Measurements from ENCODE around the gene UGT1A8.

- TF ChIP-seq, protein P1, sequence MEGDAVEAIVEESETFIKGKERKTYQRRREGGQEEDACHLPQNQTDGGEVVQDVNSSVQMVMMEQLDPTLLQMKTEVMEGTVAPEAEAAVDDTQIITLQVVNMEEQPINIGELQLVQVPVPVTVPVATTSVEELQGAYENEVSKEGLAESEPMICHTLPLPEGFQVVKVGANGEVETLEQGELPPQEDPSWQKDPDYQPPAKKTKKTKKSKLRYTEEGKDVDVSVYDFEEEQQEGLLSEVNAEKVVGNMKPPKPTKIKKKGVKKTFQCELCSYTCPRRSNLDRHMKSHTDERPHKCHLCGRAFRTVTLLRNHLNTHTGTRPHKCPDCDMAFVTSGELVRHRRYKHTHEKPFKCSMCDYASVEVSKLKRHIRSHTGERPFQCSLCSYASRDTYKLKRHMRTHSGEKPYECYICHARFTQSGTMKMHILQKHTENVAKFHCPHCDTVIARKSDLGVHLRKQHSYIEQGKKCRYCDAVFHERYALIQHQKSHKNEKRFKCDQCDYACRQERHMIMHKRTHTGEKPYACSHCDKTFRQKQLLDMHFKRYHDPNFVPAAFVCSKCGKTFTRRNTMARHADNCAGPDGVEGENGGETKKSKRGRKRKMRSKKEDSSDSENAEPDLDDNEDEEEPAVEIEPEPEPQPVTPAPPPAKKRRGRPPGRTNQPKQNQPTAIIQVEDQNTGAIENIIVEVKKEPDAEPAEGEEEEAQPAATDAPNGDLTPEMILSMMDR (conservative IDR thresholded peaks at IDR 0.05 in 1 of 2, IDR thresholded peaks at IDR 0.05 in 1 of 2; ENCODE audit: low read depth in 1 of 2, low read length in 2 of 2): no peak
- no peak for TF ChIP-seq EZH2 (IDR thresholded peaks at IDR 0.05; ENCODE audit: low read length, missing control alignments)
Measured at GRCh38 chr2:233684640-233685039, 67.2 kb downstream of the UGT1A8 start.
